Stimulated activated naive CD8-positive, alpha-beta T cell treated with anti-CD3 and anti-CD28 coated beads, Interleukin-15, Interleukin-2, amounts not matched to agents 100 U/mL and 50 U/mL, for 24 hours (primary cell): Measurements from ENCODE around the gene SPAG17.
A peak's percentile ranks its signal among the peaks of the same experiment; 100 is the strongest.

Source experiments
- ATAC-seq: fragments of 150-1000 bp; cut with Tn5 transposase; one replicate; pipeline ENCODE4 v1.10.0; 2021
- DNase-seq: peaks from one replicate; pipeline ENCODE4 v3.0.0; 2021

SPAG17 gene

GRCh38 chr1:118160806-118161205 lies 24.2 kb downstream of the SPAG17 start:
- DNase-seq (no peak), ATAC-seq (no peak)

- ATAC-seq (no peak), DNase-seq (no peak)
These were observed 25.5 kb downstream of the SPAG17 start for GRCh38 chr1:118159569-118159968.

- no peak for ATAC-seq
- no peak for DNase-seq
These were observed 26.1 kb downstream of the SPAG17 start for GRCh38 chr1:118158924-118159323.

- DNase-seq: no peak
- ATAC-seq: no peak
These were observed 27.5 kb downstream of the SPAG17 start for GRCh38 chr1:118157506-118157905.

GRCh38 chr1:118155106-118155505 lies 29.9 kb downstream of the SPAG17 start:
- no peak for ATAC-seq
- no peak for DNase-seq

DNA sequence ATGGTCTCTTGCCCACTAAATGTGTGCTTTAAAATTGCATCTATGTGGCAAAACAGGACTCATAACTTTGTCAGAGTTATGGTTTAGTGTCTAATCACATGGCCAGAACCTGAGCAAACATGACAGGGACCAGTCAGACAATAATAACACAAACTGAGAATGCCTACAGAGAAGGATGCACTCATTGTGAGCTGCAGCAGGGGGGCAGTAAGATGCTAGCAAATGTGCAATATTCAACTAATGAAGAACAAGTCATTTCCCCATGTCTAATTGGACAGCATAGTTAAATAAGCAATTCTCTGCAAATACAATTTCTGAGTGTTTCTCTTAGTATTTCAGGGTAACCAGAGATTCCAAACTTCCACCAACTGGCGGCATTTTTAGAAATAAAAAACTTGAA lies 30.8 kb downstream of the SPAG17 start:
- DNase-seq (no peak), ATAC-seq (no peak)

- DNase-seq (peak; percentile 39), ATAC-seq (no peak)
These were observed 33.6 kb downstream of the SPAG17 start for GRCh38 chr1:118151312-118151937.

- DNase-seq (no peak), ATAC-seq (no peak)
These were observed 35.2 kb downstream of the SPAG17 start for GRCh38 chr1:118149799-118150198.

- no peak for ATAC-seq
These were observed 37.0 kb downstream of the SPAG17 start for GRCh38 chr1:118148034-118148433.

GRCh38 chr1:118147522-118147921 lies 37.5 kb downstream of the SPAG17 start:
- no peak for DNase-seq

More at GRCh38 chr1:118148034-118148433, 37.0 kb downstream of the SPAG17 start:
- DNase-seq: no peak

GRCh38 chr1:118145721-118146120 lies 39.3 kb downstream of the SPAG17 start:
- DNase-seq (no peak), ATAC-seq (no peak)

More at GRCh38 chr1:118147522-118147921, 37.5 kb downstream of the SPAG17 start:
- ATAC-seq: no peak

GRCh38 chr1:118144684-118145083 lies 40.3 kb downstream of the SPAG17 start:
- no peak for ATAC-seq
- DNase-seq: no peak

DNA sequence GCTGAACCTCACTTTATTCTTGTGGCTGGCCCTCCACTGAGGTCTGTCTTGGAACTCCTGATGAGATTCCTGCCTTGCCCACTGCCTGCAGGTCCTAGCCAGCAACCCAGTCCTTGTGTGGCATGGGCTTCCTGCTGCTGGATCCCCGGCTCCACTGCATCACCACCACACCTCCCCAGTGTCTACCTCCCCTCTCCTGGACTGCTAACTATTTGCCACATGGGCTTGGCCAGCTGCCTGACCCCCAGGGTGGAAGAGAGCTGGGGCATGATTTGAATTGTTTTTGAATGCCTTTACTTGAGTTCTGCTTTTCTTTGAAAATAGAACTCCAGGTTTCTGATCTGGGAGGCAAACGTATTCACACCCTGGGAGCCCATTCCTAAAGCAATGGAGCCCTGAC lies 41.2 kb downstream of the SPAG17 start:
- no peak for DNase-seq
- ATAC-seq: no peak

DNA sequence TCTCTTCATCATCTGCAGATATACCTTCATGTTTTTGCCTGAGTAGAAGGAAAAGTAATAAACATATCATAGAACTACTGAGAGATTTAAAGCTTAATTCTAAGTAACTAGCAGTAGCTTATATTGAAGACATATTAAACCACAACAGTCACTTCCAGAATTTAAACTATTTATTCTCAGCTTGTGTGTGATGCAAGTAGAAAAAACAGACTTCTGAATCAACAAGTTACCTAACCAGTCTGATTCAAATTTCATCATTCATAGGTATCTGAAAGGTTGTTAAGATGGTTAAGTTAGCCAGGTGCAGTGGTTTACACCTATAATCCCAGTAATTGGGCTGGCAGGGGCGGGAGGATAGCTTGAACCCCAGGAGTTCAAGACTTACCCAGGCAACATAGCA lies 41.9 kb downstream of the SPAG17 start:
- no peak for ATAC-seq
- DNase-seq: no peak

- no peak for DNase-seq
- ATAC-seq: no peak
These were observed 42.5 kb downstream of the SPAG17 start for GRCh38 chr1:118142546-118142945.

- ATAC-seq (no peak), DNase-seq (no peak)
These were observed 47.1 kb downstream of the SPAG17 start for GRCh38 chr1:118137900-118138299.

GRCh38 chr1:118136187-118136941 lies 48.7 kb downstream of the SPAG17 start:
- DNase-seq (peak; percentile 40), ATAC-seq (peak; percentile 91)

- no peak for DNase-seq
- ATAC-seq: no peak
These were observed 53.0 kb downstream of the SPAG17 start for GRCh38 chr1:118132000-118132399.

DNA sequence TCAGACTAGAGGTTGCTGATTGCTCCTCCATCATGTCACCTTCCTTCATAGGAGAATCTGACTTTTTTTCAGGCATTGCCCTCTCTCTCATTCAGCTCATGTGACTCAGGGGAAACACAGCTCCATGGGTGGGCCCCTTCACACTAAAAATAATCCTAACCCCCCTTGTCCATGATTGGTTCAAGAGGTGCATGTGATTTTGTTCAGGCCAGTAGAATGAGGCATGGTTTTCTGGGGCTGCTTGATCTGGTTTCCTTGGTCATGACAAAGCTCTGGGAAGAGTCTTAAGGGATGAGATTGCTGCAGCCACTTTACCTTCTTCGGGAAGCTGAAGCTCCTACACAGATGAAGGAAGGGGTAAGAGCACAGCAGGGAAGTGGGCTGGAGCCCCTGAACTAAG lies 56.3 kb downstream of the SPAG17 start:
- no peak for ATAC-seq
- DNase-seq: no peak

GRCh38 chr1:118124064-118124463 lies 61.0 kb downstream of the SPAG17 start:
- ATAC-seq (no peak), DNase-seq (no peak)

- no peak for DNase-seq
- ATAC-seq: no peak
These were observed 61.8 kb downstream of the SPAG17 start for GRCh38 chr1:118123116-118123839.

DNA sequence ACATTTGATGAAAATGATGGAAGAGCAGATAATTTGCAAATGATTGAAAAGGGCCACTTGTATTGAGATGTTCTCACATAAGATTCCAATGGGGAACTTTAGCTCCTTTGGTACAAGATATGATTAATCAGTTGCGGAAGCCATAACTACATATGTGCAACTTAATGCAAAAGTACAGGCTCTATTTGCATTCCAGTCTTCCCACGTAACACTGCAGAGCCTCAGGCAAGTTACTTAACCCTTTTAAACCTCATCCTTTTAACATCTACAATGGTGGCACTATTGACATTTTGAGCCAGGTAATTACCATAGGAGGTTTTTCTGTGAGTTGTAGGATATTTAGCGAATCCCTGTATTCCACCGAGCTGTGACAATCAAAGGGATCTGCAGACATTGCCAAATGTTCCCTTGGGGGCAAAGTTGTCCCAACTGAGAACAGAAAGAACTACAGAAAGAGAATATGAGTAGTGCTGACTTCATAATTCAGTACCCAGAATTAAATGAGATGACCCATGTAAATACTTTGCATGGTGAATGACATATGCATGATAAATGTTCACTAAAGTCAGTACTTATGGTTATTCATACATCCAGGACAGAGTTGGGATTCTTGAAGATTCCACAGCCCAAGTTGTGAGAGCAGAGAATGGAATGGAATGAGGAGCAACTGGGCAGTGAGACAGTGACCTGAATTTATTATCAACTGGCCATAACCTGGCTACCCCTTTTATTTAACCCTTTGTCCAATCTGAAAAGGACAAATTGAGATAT lies 62.6 kb downstream of the SPAG17 start:
- DNase-seq (no peak), ATAC-seq (no peak)
